ENCODE measurements around the gene CDH13. TPM values are rescaled to one million over a fixed set of nuclear protein-coding genes. Genes with fewer than 3 reads are reported as not detected.

The CDH13 gene
- total and polyA plus RNA-seq, 12 donors = 0.86 to 30.6 (median 2.4) TPM

DNA sequence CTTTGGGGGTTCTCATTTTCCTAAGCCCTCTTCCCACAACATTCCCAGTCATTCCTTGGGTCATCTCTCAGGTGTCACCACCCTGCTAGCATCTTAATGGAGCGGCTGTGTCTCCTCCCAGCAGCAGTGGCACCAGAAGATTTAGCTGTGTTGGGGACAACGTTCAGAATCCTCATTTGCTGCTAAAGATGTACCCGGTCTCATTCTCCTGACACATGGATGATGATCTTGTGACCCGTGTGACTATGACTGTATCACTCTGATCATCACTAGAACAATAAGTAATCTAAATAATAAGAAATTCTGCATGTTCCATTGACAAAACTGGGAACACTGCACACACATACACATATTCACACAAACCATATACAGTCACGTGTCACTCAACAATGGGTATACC is 781.2 kb downstream of the CDH13 start:
- no peaks in the 10 kb centered on the region for H3K4me1 ChIP-seq (replicated peaks in 1 of 2)
- no peak overlapping the region for H3K27ac ChIP-seq
- no peak for DNase-seq
- no peaks in the 10 kb centered on the region for H3K36me3 ChIP-seq (replicated peaks in 1 of 2)
- H3K27me3 ChIP-seq = no peaks in the 10 kb centered on the region
- H3K4me3 ChIP-seq = no peak overlapping the region
- intact Hi-C loops (cut with DNase I) = no loop called here
- TF ChIP-seq, protein P1, sequence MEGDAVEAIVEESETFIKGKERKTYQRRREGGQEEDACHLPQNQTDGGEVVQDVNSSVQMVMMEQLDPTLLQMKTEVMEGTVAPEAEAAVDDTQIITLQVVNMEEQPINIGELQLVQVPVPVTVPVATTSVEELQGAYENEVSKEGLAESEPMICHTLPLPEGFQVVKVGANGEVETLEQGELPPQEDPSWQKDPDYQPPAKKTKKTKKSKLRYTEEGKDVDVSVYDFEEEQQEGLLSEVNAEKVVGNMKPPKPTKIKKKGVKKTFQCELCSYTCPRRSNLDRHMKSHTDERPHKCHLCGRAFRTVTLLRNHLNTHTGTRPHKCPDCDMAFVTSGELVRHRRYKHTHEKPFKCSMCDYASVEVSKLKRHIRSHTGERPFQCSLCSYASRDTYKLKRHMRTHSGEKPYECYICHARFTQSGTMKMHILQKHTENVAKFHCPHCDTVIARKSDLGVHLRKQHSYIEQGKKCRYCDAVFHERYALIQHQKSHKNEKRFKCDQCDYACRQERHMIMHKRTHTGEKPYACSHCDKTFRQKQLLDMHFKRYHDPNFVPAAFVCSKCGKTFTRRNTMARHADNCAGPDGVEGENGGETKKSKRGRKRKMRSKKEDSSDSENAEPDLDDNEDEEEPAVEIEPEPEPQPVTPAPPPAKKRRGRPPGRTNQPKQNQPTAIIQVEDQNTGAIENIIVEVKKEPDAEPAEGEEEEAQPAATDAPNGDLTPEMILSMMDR (IDR thresholded peaks at IDR 0.05) = no peak
- TF ChIP-seq POLR2A (IDR thresholded peaks at IDR 0.05) = no peak
- H3K9me3 ChIP-seq (replicated peaks in 1 of 3) = no peaks in the 10 kb centered on the region
- 66 to 78% (median 73%) methylated on average over 5 of the region's 5 CpGs for WGBS, 4 donors

DNA sequence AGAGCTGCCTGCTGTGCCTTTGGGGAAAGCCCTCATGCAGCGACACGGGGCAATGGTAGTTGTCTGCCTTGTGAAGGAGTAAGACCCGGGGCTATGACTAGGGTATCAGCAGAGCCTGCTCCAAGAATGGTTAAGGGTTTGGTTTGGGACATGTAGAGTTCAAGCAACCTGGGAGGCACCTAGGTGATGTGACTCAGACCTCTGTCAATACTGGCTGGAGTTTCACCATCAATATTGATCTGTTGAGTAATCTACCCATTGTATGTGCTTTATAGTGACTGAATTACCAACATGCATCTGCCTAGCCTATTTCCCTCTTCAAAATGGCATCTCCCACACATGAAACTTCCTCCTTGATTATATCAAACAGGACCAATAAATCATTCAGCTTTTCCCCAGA is 782.6 kb downstream of the CDH13 start:
- no peak overlapping the region for H3K4me3 ChIP-seq
- H3K27ac ChIP-seq = no peak overlapping the region
- no peak for DNase-seq
- H3K36me3 ChIP-seq (replicated peaks in 1 of 2) = no peaks in the 10 kb centered on the region
- TF ChIP-seq, protein P1 (IDR thresholded peaks at IDR 0.05) = no peak
- TF ChIP-seq POLR2A (IDR thresholded peaks at IDR 0.05) = no peak
- H3K4me1 ChIP-seq (replicated peaks in 1 of 2) = no peaks in the 10 kb centered on the region
- intact Hi-C loops (cut with DNase I) = no loop called here
- no peaks in the 10 kb centered on the region for H3K9me3 ChIP-seq (replicated peaks in 1 of 3)
- H3K27me3 ChIP-seq = no peaks in the 10 kb centered on the region
- WGBS, 4 donors = 81 to 84% (median 82%) methylated on average over 3 of the region's 3 CpGs; no CpG with 5 or more reads in 1 of the 4 donors

DNA sequence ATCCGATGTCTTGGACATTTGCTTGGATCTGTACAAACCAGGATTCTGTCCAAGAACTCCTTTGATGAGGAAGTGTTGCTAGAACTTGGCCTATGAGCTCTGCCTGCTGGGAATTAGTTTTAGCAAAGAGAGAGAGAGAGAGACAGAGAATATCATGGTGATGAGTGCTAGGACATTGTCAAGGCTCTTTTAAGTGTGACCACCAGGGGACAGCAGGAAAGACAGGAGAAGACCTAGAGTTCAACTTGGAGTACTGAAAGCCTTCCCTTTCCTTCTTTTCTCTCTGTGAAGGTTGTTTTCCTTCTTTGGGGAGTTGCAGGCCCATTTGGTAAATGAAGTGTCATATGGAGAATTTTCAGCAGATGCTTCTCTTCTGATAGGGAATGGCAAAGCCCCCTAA is 791.8 kb downstream of the CDH13 start:
- Histone ChIP-seq H3K9me3 (replicated peaks in 1 of 3) (no peaks in the 10 kb centered on the region), H3K36me3 (replicated peaks in 1 of 2) (no peaks in the 10 kb centered on the region), H3K4me1 (replicated peaks in 1 of 2) (no peaks in the 10 kb centered on the region), H3K27ac (no peak overlapping the region), H3K27me3 (no peaks in the 10 kb centered on the region), H3K4me3 (no peak overlapping the region)
- TF ChIP-seq, protein P1 (IDR thresholded peaks at IDR 0.05) = no peak
- no peak for TF ChIP-seq POLR2A (IDR thresholded peaks at IDR 0.05)
- intact Hi-C loops (cut with DNase I) = no loop called here
- WGBS, 4 donors = 33 to 81% (median 72%) methylated on average over 1 of the region's 1 CpG
- no peak for DNase-seq

DNA sequence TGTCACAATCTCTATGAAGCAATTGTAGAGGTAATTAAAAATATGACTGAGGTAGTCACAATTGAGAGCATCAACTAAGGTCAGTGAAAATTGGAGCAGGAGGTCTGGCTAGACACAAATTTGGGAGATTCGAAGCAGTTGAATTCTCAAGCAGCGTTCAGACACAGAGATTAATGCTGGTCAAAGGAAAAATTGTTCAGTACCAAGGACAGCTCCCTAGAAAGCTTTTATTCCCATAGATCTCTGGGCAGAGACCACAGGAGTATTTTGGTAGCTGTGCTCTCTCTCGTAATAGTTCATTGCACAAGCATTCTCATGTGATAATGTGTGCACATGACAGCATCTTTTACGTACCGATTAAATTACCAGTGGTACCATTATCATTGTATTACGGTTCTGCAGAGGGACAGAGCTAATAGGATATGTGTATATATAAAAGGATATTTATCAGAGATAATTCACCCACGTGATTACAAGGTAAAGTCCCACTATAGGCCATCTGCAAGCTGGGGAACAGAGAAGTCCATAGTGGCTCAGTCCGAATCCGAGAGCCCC is 793.5 kb downstream of the CDH13 start:
- DNase-seq = no peak
- H3K27ac ChIP-seq = no peak overlapping the region
- no peak overlapping the region for H3K4me3 ChIP-seq
- H3K36me3 ChIP-seq (replicated peaks in 1 of 2) = no peaks in the 10 kb centered on the region
- H3K27me3 ChIP-seq = no peaks in the 10 kb centered on the region
- TF ChIP-seq, protein P1 (IDR thresholded peaks at IDR 0.05) = no peak
- no peak for TF ChIP-seq POLR2A (IDR thresholded peaks at IDR 0.05)
- intact Hi-C loops (cut with DNase I) = no loop called here
- WGBS, 4 donors = 63 to 73% (median 71%) methylated on average over 9 of the region's 9 CpGs
- H3K9me3 ChIP-seq (replicated peaks in 1 of 3) = no peaks in the 10 kb centered on the region
- no peaks in the 10 kb centered on the region for H3K4me1 ChIP-seq (replicated peaks in 1 of 2)

Data from adrenal gland (tissue), 12 donors.